ENCODE measurements around the gene DUSP28. TPM values are rescaled to one million over a fixed set of nuclear protein-coding genes. Genes with fewer than 3 reads are reported as not detected.

DUSP28 gene
- total and polyA plus RNA-seq, 10 of the 15 experiments (the other 5 are each of a cell fraction or from before 2014, with no cell fraction given), result 2.5 to 12.5 (median 6.4) TPM

DNA sequence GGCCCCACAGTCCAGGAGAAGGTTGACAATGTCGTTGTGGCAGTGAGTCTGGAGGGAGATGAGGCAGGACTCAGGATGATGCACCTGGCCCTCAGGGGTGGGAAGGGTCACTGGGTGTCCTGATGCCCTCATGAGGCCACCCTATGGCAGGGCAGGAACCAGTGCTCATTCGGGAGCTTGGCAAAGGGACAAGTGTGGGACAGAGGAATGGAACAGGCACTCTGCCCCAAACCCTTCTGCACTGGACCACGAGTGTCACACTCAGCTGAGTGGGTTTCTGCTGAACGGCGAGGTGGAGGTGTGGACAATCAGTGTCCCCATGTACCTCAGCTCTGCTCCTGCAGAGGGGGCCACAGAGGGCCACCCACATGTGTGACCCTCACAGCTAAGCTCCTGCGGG, 34.4 kb upstream of the DUSP28 start (continued):
- TF ChIP-seq, protein P1, sequence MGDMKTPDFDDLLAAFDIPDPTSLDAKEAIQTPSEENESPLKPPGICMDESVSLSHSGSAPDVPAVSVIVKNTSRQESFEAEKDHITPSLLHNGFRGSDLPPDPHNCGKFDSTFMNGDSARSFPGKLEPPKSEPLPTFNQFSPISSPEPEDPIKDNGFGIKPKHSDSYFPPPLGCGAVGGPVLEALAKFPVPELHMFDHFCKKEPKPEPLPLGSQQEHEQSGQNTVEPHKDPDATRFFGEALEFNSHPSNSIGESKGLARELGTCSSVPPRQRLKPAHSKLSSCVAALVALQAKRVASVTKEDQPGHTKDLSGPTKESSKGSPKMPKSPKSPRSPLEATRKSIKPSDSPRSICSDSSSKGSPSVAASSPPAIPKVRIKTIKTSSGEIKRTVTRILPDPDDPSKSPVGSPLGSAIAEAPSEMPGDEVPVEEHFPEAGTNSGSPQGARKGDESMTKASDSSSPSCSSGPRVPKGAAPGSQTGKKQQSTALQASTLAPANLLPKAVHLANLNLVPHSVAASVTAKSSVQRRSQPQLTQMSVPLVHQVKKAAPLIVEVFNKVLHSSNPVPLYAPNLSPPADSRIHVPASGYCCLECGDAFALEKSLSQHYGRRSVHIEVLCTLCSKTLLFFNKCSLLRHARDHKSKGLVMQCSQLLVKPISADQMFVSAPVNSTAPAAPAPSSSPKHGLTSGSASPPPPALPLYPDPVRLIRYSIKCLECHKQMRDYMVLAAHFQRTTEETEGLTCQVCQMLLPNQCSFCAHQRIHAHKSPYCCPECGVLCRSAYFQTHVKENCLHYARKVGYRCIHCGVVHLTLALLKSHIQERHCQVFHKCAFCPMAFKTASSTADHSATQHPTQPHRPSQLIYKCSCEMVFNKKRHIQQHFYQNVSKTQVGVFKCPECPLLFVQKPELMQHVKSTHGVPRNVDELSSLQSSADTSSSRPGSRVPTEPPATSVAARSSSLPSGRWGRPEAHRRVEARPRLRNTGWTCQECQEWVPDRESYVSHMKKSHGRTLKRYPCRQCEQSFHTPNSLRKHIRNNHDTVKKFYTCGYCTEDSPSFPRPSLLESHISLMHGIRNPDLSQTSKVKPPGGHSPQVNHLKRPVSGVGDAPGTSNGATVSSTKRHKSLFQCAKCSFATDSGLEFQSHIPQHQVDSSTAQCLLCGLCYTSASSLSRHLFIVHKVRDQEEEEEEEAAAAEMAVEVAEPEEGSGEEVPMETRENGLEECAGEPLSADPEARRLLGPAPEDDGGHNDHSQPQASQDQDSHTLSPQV (IDR thresholded peaks at IDR 0.05), result no peak
- TF ChIP-seq, protein P2, sequence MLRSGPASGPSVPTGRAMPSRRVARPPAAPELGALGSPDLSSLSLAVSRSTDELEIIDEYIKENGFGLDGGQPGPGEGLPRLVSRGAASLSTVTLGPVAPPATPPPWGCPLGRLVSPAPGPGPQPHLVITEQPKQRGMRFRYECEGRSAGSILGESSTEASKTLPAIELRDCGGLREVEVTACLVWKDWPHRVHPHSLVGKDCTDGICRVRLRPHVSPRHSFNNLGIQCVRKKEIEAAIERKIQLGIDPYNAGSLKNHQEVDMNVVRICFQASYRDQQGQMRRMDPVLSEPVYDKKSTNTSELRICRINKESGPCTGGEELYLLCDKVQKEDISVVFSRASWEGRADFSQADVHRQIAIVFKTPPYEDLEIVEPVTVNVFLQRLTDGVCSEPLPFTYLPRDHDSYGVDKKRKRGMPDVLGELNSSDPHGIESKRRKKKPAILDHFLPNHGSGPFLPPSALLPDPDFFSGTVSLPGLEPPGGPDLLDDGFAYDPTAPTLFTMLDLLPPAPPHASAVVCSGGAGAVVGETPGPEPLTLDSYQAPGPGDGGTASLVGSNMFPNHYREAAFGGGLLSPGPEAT (IDR thresholded peaks at IDR 0.05; ENCODE audit: low read depth), result no peak
- TF ChIP-seq, protein P3, sequence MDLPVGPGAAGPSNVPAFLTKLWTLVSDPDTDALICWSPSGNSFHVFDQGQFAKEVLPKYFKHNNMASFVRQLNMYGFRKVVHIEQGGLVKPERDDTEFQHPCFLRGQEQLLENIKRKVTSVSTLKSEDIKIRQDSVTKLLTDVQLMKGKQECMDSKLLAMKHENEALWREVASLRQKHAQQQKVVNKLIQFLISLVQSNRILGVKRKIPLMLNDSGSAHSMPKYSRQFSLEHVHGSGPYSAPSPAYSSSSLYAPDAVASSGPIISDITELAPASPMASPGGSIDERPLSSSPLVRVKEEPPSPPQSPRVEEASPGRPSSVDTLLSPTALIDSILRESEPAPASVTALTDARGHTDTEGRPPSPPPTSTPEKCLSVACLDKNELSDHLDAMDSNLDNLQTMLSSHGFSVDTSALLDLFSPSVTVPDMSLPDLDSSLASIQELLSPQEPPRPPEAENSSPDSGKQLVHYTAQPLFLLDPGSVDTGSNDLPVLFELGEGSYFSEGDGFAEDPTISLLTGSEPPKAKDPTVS (IDR thresholded peaks at IDR 0.05; ENCODE audit: low read depth, low read length), result no peak
- TF ChIP-seq DPF2 (IDR thresholded peaks at IDR 0.05) (no peak), STAT1 (conservative IDR thresholded peaks at IDR 0.05) (no peak)

DNA sequence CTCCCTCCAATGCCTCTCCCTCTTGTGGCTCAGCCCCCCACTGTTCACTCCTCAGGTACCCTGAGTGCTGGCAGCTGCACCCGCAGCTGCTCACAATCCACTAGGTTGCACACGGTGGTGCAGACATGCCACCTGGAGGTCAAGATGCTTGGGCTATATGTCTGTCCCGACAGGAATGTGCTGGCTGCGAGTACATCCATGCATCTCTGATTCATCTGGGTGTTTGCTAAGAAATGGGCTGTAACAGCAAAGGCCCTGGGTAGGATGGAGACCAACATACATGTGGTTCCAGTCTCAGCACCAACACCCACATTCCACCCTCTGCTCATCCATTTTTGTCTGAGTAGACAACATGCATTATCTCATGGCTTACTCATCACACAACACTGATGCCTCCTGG, 33.6 kb upstream of the DUSP28 start:
- no TSS peak for BruUV-seq (replicated peaks)
- Histone ChIP-seq H3K4me3 (no peak overlapping the region), H3K27ac (ENCODE audit: control insufficient read depth, insufficient read depth) (no peak overlapping the region), H3K36me3 (ENCODE audit: control insufficient read depth in 2 of 2, insufficient read depth in 2 of 2, low read length in 1 of 2) (peaks cover 0 to 3% of the 10 kb centered on the region in 2 experiments; a peak in 1 of 4 replicates), H3K27me3 (replicated peaks in 1 of 2; ENCODE audit: control insufficient read depth in 2 of 2, insufficient read depth in 2 of 2, low read length in 1 of 2) (no peaks in the 10 kb centered on the region), H3K9ac (ENCODE audit: control insufficient read depth, insufficient read depth, low read length) (no peak overlapping the region), H4K20me1 (ENCODE audit: control insufficient read depth, insufficient read depth) (no peaks in the 10 kb centered on the region), H3K9me3 (replicated peaks; ENCODE audit: control insufficient read depth, insufficient read depth, low read length) (peaks cover 19% of the 10 kb centered on the region; the same call in 2 of the 3 replicates), H3K4me2 (ENCODE audit: control insufficient read depth, insufficient read depth) (no peak overlapping the region), H3K79me2 (ENCODE audit: control insufficient read depth, insufficient read depth, low read length) (no peaks in the 10 kb centered on the region), H3K4me1 (ENCODE audit: control insufficient read depth, insufficient read depth, low read length) (no peaks in the 10 kb centered on the region), H2AFZ (ENCODE audit: control insufficient read depth, low read depth, low read length) (no peak overlapping the region)
- ChIA-PET CTCF (no interaction called here), POLR2A (no interaction called here), RAD21 (ENCODE audit: unreplicated experiment) (no interaction called here), SMC1A (ENCODE audit: uncharacterized antibody, unreplicated experiment) (no interaction called here)
- in situ Hi-C loops (cut with MboI) (no loop called here), intact Hi-C loops (cut with micrococcal nuclease; ENCODE audit: unreplicated experiment) (no loop called here)
- FAIRE-seq (no peak), ATAC-seq (no peak), DNase-seq (ENCODE audit: low read depth, low spot score) (no peak)
- WGBS (ENCODE audit: insufficient coverage, insufficient replicate concordance, low lambda C conversion rate, missing lambda C conversion rate), result 75% methylated on average over 4 of the region's 4 CpGs
- no peak for TF ChIP-seq TCF12 (IDR thresholded peaks at IDR 0.05; ENCODE audit: low read depth, low read length)
- no peak for TF ChIP-seq NR2F1 (conservative IDR thresholded peaks at IDR 0.05)
- no peak for TF ChIP-seq PAX5 (IDR thresholded peaks at IDR 0.05; ENCODE audit: borderline replicate concordance, low read depth, low read length)
- TF ChIP-seq ZNF217 (IDR thresholded peaks at IDR 0.05), result no peak
- TF ChIP-seq CBX5 (IDR thresholded peaks at IDR 0.05; ENCODE audit: low read depth), result no peak
- TF ChIP-seq RFX5 (IDR thresholded peaks at IDR 0.05; ENCODE audit: low read depth, low read length), result no peak
- TF ChIP-seq, protein P4, sequence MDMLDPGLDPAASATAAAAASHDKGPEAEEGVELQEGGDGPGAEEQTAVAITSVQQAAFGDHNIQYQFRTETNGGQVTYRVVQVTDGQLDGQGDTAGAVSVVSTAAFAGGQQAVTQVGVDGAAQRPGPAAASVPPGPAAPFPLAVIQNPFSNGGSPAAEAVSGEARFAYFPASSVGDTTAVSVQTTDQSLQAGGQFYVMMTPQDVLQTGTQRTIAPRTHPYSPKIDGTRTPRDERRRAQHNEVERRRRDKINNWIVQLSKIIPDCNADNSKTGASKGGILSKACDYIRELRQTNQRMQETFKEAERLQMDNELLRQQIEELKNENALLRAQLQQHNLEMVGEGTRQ (IDR thresholded peaks at IDR 0.05; ENCODE audit: borderline replicate concordance, low read depth, low read length), result no peak
- TF ChIP-seq, protein P5, sequence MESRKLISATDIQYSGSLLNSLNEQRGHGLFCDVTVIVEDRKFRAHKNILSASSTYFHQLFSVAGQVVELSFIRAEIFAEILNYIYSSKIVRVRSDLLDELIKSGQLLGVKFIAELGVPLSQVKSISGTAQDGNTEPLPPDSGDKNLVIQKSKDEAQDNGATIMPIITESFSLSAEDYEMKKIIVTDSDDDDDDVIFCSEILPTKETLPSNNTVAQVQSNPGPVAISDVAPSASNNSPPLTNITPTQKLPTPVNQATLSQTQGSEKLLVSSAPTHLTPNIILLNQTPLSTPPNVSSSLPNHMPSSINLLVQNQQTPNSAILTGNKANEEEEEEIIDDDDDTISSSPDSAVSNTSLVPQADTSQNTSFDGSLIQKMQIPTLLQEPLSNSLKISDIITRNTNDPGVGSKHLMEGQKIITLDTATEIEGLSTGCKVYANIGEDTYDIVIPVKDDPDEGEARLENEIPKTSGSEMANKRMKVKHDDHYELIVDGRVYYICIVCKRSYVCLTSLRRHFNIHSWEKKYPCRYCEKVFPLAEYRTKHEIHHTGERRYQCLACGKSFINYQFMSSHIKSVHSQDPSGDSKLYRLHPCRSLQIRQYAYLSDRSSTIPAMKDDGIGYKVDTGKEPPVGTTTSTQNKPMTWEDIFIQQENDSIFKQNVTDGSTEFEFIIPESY (IDR thresholded peaks at IDR 0.05), result no peak
